Glutamatergic neuron (in vitro differentiated cells): Measurements from ENCODE around the gene ZNF740. TPM values are rescaled to one million over a fixed set of nuclear protein-coding genes. Genes with fewer than 3 reads are reported as not detected.

Experiments used
- DNase-seq: peaks from one replicate; pipeline ENCODE4 v3.0.0; 2022
- H3K27ac Mint-ChIP-seq: one replicate; pipeline ENCODE4 v1.8.0; 2020; ENCODE audit warnings: mild to moderate bottlenecking, mixed read lengths, inconsistent platforms; ENCODE audit not compliant: unreplicated experiment
- H3K27me3 Mint-ChIP-seq: one replicate; pipeline ENCODE4 v1.8.0; 2020; ENCODE audit warnings: mild to moderate bottlenecking, moderate library complexity, mixed read lengths, inconsistent platforms; ENCODE audit not compliant: unreplicated experiment
- H3K36me3 Mint-ChIP-seq: one replicate; pipeline ENCODE4 v1.8.0; 2020; ENCODE audit warnings: mild to moderate bottlenecking, mixed read lengths, inconsistent platforms; ENCODE audit not compliant: unreplicated experiment
- H3K4me1 Mint-ChIP-seq: one replicate; pipeline ENCODE4 v1.8.0; 2020; ENCODE audit warnings: mild to moderate bottlenecking, low read depth, mixed read lengths, inconsistent platforms; ENCODE audit not compliant: unreplicated experiment
- H3K4me3 Mint-ChIP-seq: one replicate; pipeline ENCODE4 v1.8.0; 2020; ENCODE audit warnings: mild to moderate bottlenecking, mixed read lengths, inconsistent platforms; ENCODE audit not compliant: unreplicated experiment
- H3K9me3 Mint-ChIP-seq: one replicate; pipeline ENCODE4 v1.8.0; 2020; ENCODE audit warnings: mild to moderate bottlenecking, moderate library complexity, mixed read lengths, inconsistent platforms; ENCODE audit not compliant: unreplicated experiment
- total RNA-seq: library from RNA; stranded (reverse); fragmentation: NEBNext Ultra II Directional; extraction: Animal tissue kit (Norgen Biotek cat#: 25700); gene quantifications from one replicate; pipeline ENCODE4 v1.2.1, GENCODE V29; 2021; ENCODE audit not compliant: unreplicated experiment
- TF ChIP-seq, protein P1 (sequence below): fragments of 200-600 bp; sonication (generic); IDR thresholded peaks from one replicate; pipeline ENCODE4 v1.5.0; 2021; ENCODE audit not compliant: partially characterized antibody, unreplicated experiment

Gene ZNF740
- total RNA-seq, 1 donor from 2014 or later: 38.2 TPM

DNA sequence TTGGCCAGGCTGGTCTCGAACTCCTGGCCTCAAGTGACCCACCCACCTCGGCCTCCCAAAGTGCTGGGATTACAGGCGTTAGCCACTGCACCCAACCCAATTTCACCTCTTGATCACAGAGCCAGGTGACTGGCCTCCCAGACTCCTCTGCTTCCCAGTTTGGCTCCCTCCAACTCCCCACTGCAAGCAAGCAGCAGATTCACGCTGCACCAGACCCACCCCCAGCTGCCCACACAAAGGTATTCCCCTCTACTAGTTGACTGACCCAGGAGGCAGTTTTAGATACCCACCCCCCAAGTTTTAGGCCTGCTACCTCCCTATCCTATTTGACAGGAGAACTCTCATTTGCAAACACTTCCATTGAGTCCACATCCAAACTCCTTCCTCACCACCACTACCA, 46.3 kb downstream of the ZNF740 start:
- no peak overlapping the region for H3K27ac Mint-ChIP-seq
- H3K9me3 Mint-ChIP-seq: peaks cover 14% of the 10 kb centered on the region
- DNase-seq: no peak
- peaks cover 27% of the 10 kb centered on the region for H3K27me3 Mint-ChIP-seq
- no peaks in the 10 kb centered on the region for H3K36me3 Mint-ChIP-seq
- TF ChIP-seq, protein P1, sequence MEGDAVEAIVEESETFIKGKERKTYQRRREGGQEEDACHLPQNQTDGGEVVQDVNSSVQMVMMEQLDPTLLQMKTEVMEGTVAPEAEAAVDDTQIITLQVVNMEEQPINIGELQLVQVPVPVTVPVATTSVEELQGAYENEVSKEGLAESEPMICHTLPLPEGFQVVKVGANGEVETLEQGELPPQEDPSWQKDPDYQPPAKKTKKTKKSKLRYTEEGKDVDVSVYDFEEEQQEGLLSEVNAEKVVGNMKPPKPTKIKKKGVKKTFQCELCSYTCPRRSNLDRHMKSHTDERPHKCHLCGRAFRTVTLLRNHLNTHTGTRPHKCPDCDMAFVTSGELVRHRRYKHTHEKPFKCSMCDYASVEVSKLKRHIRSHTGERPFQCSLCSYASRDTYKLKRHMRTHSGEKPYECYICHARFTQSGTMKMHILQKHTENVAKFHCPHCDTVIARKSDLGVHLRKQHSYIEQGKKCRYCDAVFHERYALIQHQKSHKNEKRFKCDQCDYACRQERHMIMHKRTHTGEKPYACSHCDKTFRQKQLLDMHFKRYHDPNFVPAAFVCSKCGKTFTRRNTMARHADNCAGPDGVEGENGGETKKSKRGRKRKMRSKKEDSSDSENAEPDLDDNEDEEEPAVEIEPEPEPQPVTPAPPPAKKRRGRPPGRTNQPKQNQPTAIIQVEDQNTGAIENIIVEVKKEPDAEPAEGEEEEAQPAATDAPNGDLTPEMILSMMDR: no peak
- peaks cover 12% of the 10 kb centered on the region for H3K4me1 Mint-ChIP-seq
- H3K4me3 Mint-ChIP-seq: no peak overlapping the region

DNA sequence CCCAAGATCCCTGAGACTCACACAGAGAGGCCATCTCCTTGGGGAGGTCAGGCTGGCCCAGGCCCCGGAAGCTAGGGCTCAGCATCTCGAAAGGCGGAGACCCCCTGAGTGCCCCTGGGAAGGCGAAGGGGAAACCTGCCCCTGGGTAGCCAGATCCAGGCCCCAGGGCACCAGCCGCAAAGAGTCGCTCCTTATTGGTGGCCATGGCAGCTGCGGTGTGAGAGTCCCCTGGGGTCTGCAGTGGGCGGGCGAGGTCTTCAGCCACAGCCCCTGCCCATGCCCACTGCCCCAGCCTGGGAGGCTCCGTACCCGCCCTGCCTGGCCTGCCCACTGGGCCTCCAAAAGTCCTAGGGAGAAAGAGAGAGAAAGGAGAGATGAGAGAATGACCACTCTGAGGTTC, 46.8 kb downstream of the ZNF740 start:
- TF ChIP-seq, protein P1: no peak
- no peak overlapping the region for H3K4me3 Mint-ChIP-seq
- H3K27ac Mint-ChIP-seq: no peak overlapping the region
- peaks cover 9% of the 10 kb centered on the region for H3K4me1 Mint-ChIP-seq
- no peaks in the 10 kb centered on the region for H3K36me3 Mint-ChIP-seq
- peaks cover 27% of the 10 kb centered on the region for H3K27me3 Mint-ChIP-seq
- no peak for DNase-seq
- H3K9me3 Mint-ChIP-seq: peaks cover 11% of the 10 kb centered on the region

DNA sequence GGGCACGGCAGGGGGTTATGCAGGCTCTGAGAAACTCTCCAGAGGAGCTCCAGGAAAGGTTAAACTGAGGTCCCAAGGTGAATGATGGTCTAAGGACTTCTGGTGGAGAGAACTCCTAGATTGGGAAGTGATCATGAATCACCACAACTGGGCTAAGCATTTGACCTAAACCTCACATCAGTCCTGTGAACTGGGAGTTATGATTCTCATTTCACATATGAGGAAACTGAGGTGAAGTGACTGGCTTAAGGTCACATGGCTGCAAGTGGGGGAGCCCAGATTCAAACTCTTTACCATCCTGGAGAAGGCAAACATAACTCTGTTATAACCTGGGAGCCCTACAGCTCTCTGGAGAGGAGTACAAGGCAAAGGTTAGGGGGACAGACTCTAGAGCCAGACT, 47.3 kb downstream of the ZNF740 start:
- H3K36me3 Mint-ChIP-seq: no peaks in the 10 kb centered on the region
- H3K9me3 Mint-ChIP-seq: peaks cover 11% of the 10 kb centered on the region
- TF ChIP-seq, protein P1: no peak
- peaks cover 14% of the 10 kb centered on the region for H3K4me1 Mint-ChIP-seq
- peaks cover 28% of the 10 kb centered on the region for H3K27me3 Mint-ChIP-seq
- H3K4me3 Mint-ChIP-seq: no peak overlapping the region
- H3K27ac Mint-ChIP-seq: no peak overlapping the region
- DNase-seq: no peak

DNA sequence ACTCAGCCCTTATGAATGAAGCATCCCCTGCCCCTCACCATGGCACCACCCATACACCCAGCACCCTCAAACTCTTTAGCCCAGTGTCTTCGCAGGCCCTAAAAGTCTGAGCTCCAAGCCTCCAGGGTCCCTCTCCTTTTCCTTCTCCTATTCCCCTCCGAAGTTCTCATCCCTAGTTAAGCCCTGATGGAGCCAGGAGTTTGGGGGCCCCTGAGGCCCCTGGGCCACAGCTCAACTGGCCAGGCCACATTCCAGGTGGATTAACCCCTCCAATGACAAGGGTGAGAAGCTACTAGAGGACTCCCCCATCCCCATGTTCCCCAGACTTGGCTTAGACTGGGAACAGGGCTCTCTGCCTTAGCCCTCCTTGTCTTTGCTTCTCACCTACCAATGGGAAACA, 48.9 kb downstream of the ZNF740 start:
- Mint-ChIP-seq H3K9me3 (peaks cover 8% of the 10 kb centered on the region), H3K4me1 (peaks cover 19% of the 10 kb centered on the region), H3K27me3 (peaks cover 30% of the 10 kb centered on the region), H3K27ac (no peak overlapping the region), H3K36me3 (no peaks in the 10 kb centered on the region), H3K4me3 (no peak overlapping the region)
- DNase-seq: no peak
- TF ChIP-seq, protein P1: no peak

DNA sequence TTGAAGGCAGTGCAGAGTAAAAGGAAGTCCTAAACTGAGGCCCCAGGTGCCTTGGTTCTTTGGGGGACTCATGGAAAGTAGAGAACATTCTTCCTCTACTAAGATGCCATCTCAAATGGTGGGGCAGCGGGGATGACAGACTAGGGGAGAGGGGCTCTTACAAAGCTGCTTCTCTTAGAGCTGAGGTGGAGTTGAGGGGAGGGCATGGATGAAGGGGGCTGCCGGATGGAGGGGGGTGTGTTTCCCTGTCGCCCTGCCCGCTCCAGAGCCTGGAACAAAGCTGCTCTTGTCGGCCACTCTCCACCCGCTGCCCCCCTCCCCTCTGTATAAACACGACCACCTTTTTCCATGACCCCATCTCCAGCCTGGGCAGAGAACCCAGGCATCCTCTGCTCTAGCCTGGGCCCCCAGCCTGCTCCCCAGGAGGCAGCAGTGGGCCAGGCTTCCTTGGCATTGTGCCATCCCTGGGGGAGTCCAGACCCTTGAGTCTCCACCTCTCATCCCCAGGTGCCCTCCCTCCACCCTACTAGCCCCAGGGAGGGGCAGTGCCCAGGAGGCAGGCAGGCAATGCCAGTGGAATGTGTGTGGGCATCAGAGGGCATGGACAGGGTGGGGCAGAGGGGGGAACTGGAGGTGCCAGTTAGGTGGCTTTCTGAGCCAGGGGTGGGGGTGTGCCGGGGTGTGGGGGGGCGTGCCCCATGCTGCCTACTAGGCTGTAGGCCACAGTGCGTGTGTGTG, 49.8 kb downstream of the ZNF740 start:
- peaks cover 8% of the 10 kb centered on the region for H3K9me3 Mint-ChIP-seq
- peaks cover 22% of the 10 kb centered on the region for H3K4me1 Mint-ChIP-seq
- H3K4me3 Mint-ChIP-seq: no peak overlapping the region
- no peak overlapping the region for H3K27ac Mint-ChIP-seq
- peaks cover 24% of the 10 kb centered on the region for H3K27me3 Mint-ChIP-seq
- DNase-seq: no peak
- no peaks in the 10 kb centered on the region for H3K36me3 Mint-ChIP-seq
- TF ChIP-seq, protein P1: no peak
